ENCODE measurements around the gene CDC42BPG.

The CDC42BPG gene

GRCh38 chr11:64844330-64845128 is at the start of gene CDC42BPG:
Gene CDC42BPG, minus strand, starts transcription at chr11:64844653. Its CDS starts 84 bp downstream, at chr11:64844569.
- peak; percentile 87 for DNase-seq

GRCh38 chr11:64893194-64894069 is 49.0 kb upstream of the CDC42BPG start:
- DNase-seq, result no peak

- DNase-seq, result no peak
These were observed 48.4 kb upstream of the CDC42BPG start for GRCh38 chr11:64892838-64893193.

- no peak for DNase-seq
These were observed 48.0 kb upstream of the CDC42BPG start for GRCh38 chr11:64892411-64892831.

GRCh38 chr11:64891880-64892279 is 47.4 kb upstream of the CDC42BPG start:
- DNase-seq, result no peak

GRCh38 chr11:64891215-64891848 is 46.9 kb upstream of the CDC42BPG start:
- no peak for DNase-seq

GRCh38 chr11:64890522-64890939 is 46.1 kb upstream of the CDC42BPG start:
- no peak for DNase-seq

GRCh38 chr11:64888729-64889511 is 44.5 kb upstream of the CDC42BPG start:
- no peak for DNase-seq

GRCh38 chr11:64888406-64888728 is 43.9 kb upstream of the CDC42BPG start:
- DNase-seq, result no peak

- peak; percentile 52 for DNase-seq
These were observed 43.4 kb upstream of the CDC42BPG start for GRCh38 chr11:64887757-64888405.

- no peak for DNase-seq
These were observed 42.8 kb upstream of the CDC42BPG start for GRCh38 chr11:64887234-64887756.

- no peak for DNase-seq
These were observed 41.2 kb upstream of the CDC42BPG start for GRCh38 chr11:64885367-64886286.

GRCh38 chr11:64884019-64884418 is 39.6 kb upstream of the CDC42BPG start:
- DNase-seq, result no peak

GRCh38 chr11:64883575-64883974 is 39.1 kb upstream of the CDC42BPG start:
- no peak for DNase-seq

- no peak for DNase-seq
These were observed 37.8 kb upstream of the CDC42BPG start for GRCh38 chr11:64882243-64882642.

- no peak for DNase-seq
These were observed 37.0 kb upstream of the CDC42BPG start for GRCh38 chr11:64881476-64881875.

GRCh38 chr11:64880240-64881001 is 36.0 kb upstream of the CDC42BPG start:
- DNase-seq, result no peak

GRCh38 chr11:64879244-64879900 is 34.9 kb upstream of the CDC42BPG start:
- DNase-seq, result no peak

- DNase-seq, result peak; percentile 96
These were observed 34.2 kb upstream of the CDC42BPG start, which contains the start of gene EHD1 for GRCh38 chr11:64878494-64879243. Gene EHD1, minus strand, starts transcription at chr11:64878621. Its CDS starts 157 bp downstream, at chr11:64878464.

Measured in NCI-H526 treated with DMSO at 0.1 percent for 48 hours (cell line).